HCT116 (cell line): ENCODE measurements around the gene TACC2. TPM values are rescaled to one million over a fixed set of nuclear protein-coding genes. Genes with fewer than 3 reads are reported as not detected.

Experiments used
- ATAC-seq: fragments of 200-7000 bp; cut with Tn5 transposase; 2 replicates; pipeline ENCODE4 v1.9.1; 2020; ENCODE audit warnings: mild to moderate bottlenecking, moderate library complexity
- BruUV-seq: library from RNA; stranded (reverse); fragments of 400-500 nt; replicated peaks from 2 replicates; lab custom pipeline; 2021; lab: Mats Ljungman, UMichigan
- CTCF ChIA-PET: fragments of 300-600 bp; sonication (Branson Sonifier 250); formaldehyde crosslinking; loops from one replicate; lab custom pipeline; 2021; ENCODE audit warnings: antibody characterized with exemption; lab: Charles Lee
- POLR2A ChIA-PET: fragments of 300-600, 350-600 bp; sonication (Branson Sonifier 250); formaldehyde crosslinking; loops from one replicate; lab custom pipeline; 2021; ENCODE audit warnings: antibody characterized with exemption; lab: Charles Lee
- RAD21 ChIA-PET, 2 experiments: fragments of 300-600 bp; sonication (Branson Sonifier 250); formaldehyde crosslinking; loops; one replicate each; lab custom pipeline; 2023; ENCODE audit warnings: low total read pairs in 2 of 2; ENCODE audit not compliant: uncharacterized antibody in 2 of 2, unreplicated experiment in 2 of 2, low non-redundant PET in 1 of 2; lab: Charles Lee
- DNase-seq: peaks from one replicate; pipeline ENCODE4 v3.0.0-alpha.2; 2010; ENCODE audit warnings: low read depth, low spot score
- H2AFZ ChIP-seq: fragments of 200-600 bp; shearing (Covaris generic), sonication (generic); 2 replicates; pipeline ENCODE4 v1.6.1; 2017; ENCODE audit warnings: low read depth, mixed run types, mixed read lengths, antibody characterized with exemption, low read length; ENCODE audit not compliant: poor library complexity, severe bottlenecking
- H3K27ac ChIP-seq: 2 replicates; pipeline ENCODE4 v1.5.1; 2012; ENCODE audit warnings: low read depth, low read length
- H3K27me3 ChIP-seq: fragments of 200-600 bp; sonication (generic); 2 replicates; pipeline ENCODE4 v1.6.1; 2016; ENCODE audit warnings: mixed run types, low read length, mixed read lengths; ENCODE audit not compliant: insufficient read depth
- H3K36me3 ChIP-seq, 2 experiments: fragments of 200-500 bp in 1 of 2; fragments of 200-600 bp in 1 of 2; sonication (Bioruptor generic) in 1 of 2; sonication (generic) in 1 of 2; 2 replicates each; pipeline versions ENCODE4 v1.5.1 to v1.6.1; 2014 to 2016; ENCODE audit warnings: low read length in 2 of 2, inconsistent platforms in 1 of 2, mixed read lengths in 1 of 2, mixed run types in 1 of 2; ENCODE audit not compliant: insufficient read depth in 2 of 2, control insufficient read depth in 1 of 2
- H3K4me1 ChIP-seq, 2 experiments: fragments of 200-600 bp in 1 of 2; sonication (generic) in 1 of 2; 2 replicates each; pipeline versions ENCODE4 v1.5.1 to v1.6.1; 2012 to 2017; ENCODE audit warnings: low read length in 2 of 2, inconsistent platforms in 1 of 2, mild to moderate bottlenecking in 1 of 2, mixed read lengths in 1 of 2, mixed run types in 1 of 2, moderate library complexity in 1 of 2; ENCODE audit not compliant: insufficient read depth in 2 of 2, control insufficient read depth in 1 of 2
- H3K4me2 ChIP-seq: fragments of 200-600 bp; sonication (generic); 2 replicates; pipeline ENCODE4 v1.6.1; 2017; ENCODE audit warnings: mixed run types, low read length, mixed read lengths
- H3K4me3 ChIP-seq, 2 experiments: fragments of 200-600 bp in 1 of 2; sonication (generic) in 1 of 2; replicated peaks in 1 of 2; 2 replicates each; pipeline ENCODE4 v1.5.1; 2011 to 2016; ENCODE audit warnings: low read length in 2 of 2, control low read depth in 1 of 2, low read depth in 1 of 2, mild to moderate bottlenecking in 1 of 2, mixed read lengths in 1 of 2, mixed run types in 1 of 2
- H3K79me2 ChIP-seq: fragments of 200-600 bp; sonication (generic); 2 replicates; pipeline ENCODE4 v1.6.1; 2017; ENCODE audit warnings: mild to moderate bottlenecking, mixed run types, low read length, moderate library complexity, mixed read lengths; ENCODE audit not compliant: insufficient read depth
- H3K9ac ChIP-seq: fragments of 200-600 bp; sonication (generic); 2 replicates; pipeline ENCODE4 v1.6.1; 2016; ENCODE audit warnings: low read length, mixed read lengths
- H3K9me2 ChIP-seq: fragments of 200-600 bp; sonication (generic), shearing (Covaris generic); 2 replicates; pipeline ENCODE4 v1.6.1; 2017; ENCODE audit warnings: mixed run types, mild to moderate bottlenecking, moderate library complexity; ENCODE audit not compliant: insufficient read depth
- H3K9me3 ChIP-seq, 2 experiments: fragments of 200-500 bp in 1 of 2; fragments of 200-600 bp in 1 of 2; sonication (Bioruptor generic) in 1 of 2; sonication (generic) in 1 of 2; 2 replicates each; pipeline ENCODE4 v1.6.1; 2014 to 2017; ENCODE audit warnings: low read length in 2 of 2, mixed read lengths in 2 of 2, inconsistent platforms in 1 of 2, low read depth in 1 of 2, mild to moderate bottlenecking in 1 of 2, mixed run types in 1 of 2, moderate library complexity in 1 of 2; ENCODE audit not compliant: control insufficient read depth in 1 of 2, insufficient read depth in 1 of 2
- H4K20me1 ChIP-seq: fragments of 200-600 bp; sonication (generic), shearing (Covaris generic); 2 replicates; pipeline ENCODE4 v1.6.1; 2017; ENCODE audit warnings: mixed run types, mild to moderate bottlenecking, moderate library complexity; ENCODE audit not compliant: insufficient read depth
- CBX3 ChIP-seq: IDR thresholded peaks from 2 replicates; pipeline ENCODE4 v1.6.1; 2012; ENCODE audit warnings: low read depth
- EGR1 ChIP-seq: IDR thresholded peaks from 2 replicates; pipeline ENCODE4 v1.6.1; 2012; ENCODE audit warnings: low read depth
- JUND ChIP-seq: IDR thresholded peaks from 2 replicates; pipeline ENCODE4 v1.6.1; 2012
- POLR2A ChIP-seq: IDR thresholded peaks from 2 replicates; pipeline ENCODE4 v1.7.0; 2011; ENCODE audit warnings: borderline replicate concordance; ENCODE audit not compliant: insufficient read depth, insufficient read length; ENCODE audit errors: extremely low read depth
- POLR2AphosphoS5 ChIP-seq: IDR thresholded peaks from 2 replicates; pipeline ENCODE4 v1.6.1; 2011; ENCODE audit warnings: mild to moderate bottlenecking, low read depth, low read length, moderate library complexity
- SP1 ChIP-seq: IDR thresholded peaks from 2 replicates; pipeline ENCODE4 v1.6.1; 2012; ENCODE audit warnings: low read depth
- SRF ChIP-seq: IDR thresholded peaks from 2 replicates; pipeline ENCODE4 v1.6.1; 2012; ENCODE audit warnings: low read depth
- YY1 ChIP-seq: IDR thresholded peaks from 2 replicates; pipeline ENCODE4 v1.6.1; 2011; ENCODE audit warnings: low read length, low read depth, moderate library complexity, mild to moderate bottlenecking; ENCODE audit not compliant: insufficient replicate concordance; ENCODE audit errors: extremely low read depth
- intact Hi-C: fragments of 100-400 bp; cut with micrococcal nuclease; formaldehyde crosslinking; loops from 2 replicates; pipeline ENCODE4 v1.10.0; 2022
- total RNA-seq: library from RNA; stranded (reverse); gene quantifications from one replicate; pipeline ENCODE4 v1.2.1, GENCODE V29; 2021; ENCODE audit not compliant: unreplicated experiment
- TF ChIP-seq, protein P1 (sequence below): IDR thresholded peaks from 2 replicates; pipeline ENCODE4 v1.6.1; 2012; ENCODE audit warnings: low read depth

The TACC2 gene
- total RNA-seq, 1 experiment from 2014 or later = 38.6 TPM

DNA sequence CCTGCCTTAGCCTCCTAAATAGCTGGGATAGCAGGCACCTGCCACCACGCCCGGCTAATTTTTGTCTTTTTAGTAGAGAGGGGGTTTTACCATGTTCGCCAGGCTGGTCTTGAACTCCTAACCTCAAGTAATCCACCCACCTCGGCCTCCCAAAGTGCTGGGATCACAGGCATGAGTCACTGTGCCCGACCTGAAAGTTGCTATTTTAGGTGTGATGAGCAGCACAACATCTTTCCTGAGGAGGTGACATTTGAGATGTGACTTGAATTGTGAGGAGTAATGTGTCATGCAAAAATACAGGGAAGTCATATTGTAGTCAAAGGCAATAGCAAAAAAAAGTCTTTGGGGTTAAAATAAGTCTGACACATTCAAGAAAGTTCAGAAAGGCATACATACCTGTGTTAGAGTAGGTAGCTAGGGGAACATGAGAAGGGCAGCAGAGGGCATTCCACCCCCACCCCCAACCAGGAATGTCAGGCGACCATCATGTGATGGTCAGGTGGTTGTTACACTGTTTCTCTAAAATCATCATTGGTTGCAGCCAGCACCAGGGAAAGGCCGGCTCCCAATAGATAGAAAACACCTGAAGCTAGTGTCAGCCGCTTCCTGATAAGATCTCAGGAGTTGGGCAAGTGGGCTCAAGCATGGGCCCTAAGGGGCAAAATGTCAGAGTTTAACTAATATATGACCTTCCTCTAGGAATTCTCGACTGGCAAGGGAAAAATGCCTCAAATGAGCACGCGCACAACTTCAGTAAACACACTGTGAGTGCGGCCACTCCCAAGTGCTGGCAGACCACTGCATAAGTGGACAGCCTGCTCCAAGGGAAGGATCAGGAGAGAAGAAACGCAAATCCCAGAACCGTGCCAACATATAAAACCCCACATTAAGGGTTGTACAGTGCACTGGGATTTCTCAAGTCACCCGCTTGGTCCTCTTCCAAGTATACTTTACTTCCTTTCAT is at the start of gene TACC2 (continued):
- TF ChIP-seq, protein P1, sequence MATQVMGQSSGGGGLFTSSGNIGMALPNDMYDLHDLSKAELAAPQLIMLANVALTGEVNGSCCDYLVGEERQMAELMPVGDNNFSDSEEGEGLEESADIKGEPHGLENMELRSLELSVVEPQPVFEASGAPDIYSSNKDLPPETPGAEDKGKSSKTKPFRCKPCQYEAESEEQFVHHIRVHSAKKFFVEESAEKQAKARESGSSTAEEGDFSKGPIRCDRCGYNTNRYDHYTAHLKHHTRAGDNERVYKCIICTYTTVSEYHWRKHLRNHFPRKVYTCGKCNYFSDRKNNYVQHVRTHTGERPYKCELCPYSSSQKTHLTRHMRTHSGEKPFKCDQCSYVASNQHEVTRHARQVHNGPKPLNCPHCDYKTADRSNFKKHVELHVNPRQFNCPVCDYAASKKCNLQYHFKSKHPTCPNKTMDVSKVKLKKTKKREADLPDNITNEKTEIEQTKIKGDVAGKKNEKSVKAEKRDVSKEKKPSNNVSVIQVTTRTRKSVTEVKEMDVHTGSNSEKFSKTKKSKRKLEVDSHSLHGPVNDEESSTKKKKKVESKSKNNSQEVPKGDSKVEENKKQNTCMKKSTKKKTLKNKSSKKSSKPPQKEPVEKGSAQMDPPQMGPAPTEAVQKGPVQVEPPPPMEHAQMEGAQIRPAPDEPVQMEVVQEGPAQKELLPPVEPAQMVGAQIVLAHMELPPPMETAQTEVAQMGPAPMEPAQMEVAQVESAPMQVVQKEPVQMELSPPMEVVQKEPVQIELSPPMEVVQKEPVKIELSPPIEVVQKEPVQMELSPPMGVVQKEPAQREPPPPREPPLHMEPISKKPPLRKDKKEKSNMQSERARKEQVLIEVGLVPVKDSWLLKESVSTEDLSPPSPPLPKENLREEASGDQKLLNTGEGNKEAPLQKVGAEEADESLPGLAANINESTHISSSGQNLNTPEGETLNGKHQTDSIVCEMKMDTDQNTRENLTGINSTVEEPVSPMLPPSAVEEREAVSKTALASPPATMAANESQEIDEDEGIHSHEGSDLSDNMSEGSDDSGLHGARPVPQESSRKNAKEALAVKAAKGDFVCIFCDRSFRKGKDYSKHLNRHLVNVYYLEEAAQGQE = no peak
- TF ChIP-seq JUND = peak; percentile 74
- peak; percentile 61; the same call in 1 of the 2 replicates for TF ChIP-seq SRF
- TF ChIP-seq POLR2AphosphoS5 = no peak
- no peak for TF ChIP-seq POLR2A
- peak; percentile 34 for TF ChIP-seq YY1
- TF ChIP-seq EGR1 = peak; percentile 78

DNA sequence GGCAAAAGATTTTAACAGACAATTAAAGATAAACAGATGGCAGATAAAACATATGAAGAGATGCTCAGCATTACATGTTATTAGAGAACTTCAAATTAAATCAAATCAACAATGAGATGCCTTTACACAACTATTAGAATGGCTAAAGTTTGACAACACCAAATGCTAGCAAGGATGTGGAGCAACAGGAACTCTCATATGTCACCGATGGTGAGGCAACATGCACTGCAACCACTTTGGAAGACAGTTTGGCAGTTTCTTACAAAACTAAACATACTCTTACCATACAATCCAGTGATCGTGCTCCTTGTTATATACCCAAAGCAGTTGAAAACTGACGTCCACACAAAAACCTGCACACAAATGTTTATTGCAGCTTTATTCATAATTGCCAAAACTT is 47.4 kb upstream of the TACC2 start:
- intact Hi-C loops = no loop called here

More for the DNA sequence above, 47.4 kb upstream of the TACC2 start:
- H3K9me3 ChIP-seq = no peaks in the 10 kb centered on the region
- TF ChIP-seq CBX3 (no peak), SP1 (no peak), JUND (no peak)
- no peak overlapping the region for H3K27ac ChIP-seq
- no peak for DNase-seq
- ChIA-PET CTCF (no interaction called here), RAD21 (no interaction called here), POLR2A (no interaction called here)
- no peaks in the 10 kb centered on the region for H3K4me1 ChIP-seq
- H3K9me2 ChIP-seq = no peaks in the 10 kb centered on the region
- no peak overlapping the region for H2AFZ ChIP-seq
- H3K4me2 ChIP-seq = no peak overlapping the region
- no peaks in the 10 kb centered on the region for H4K20me1 ChIP-seq
- BruUV-seq = no TSS peak
- no peak overlapping the region for H3K9ac ChIP-seq
- H3K79me2 ChIP-seq = no peaks in the 10 kb centered on the region
- H3K36me3 ChIP-seq = no peaks in the 10 kb centered on the region
- ATAC-seq = no peak
- H3K4me3 ChIP-seq = no peak overlapping the region
- no peaks in the 10 kb centered on the region for H3K27me3 ChIP-seq
